DOHH2 (cell line): ENCODE data around the gene HIVEP3.

ENCODE experiments used
- H3F3A ChIP-seq: fragments of 200-600 bp; sonication (generic), shearing (Covaris generic); 2 replicates; pipeline ENCODE4 v1.6.0; 2016; ENCODE audit warnings: antibody characterized with exemption, mild to moderate bottlenecking; ENCODE audit not compliant: control insufficient read depth, insufficient read depth
- H3K27ac ChIP-seq: fragments of 200-600 bp; sonication (generic); 2 replicates; pipeline ENCODE4 v1.5.1; 2014; ENCODE audit warnings: low read depth, mild to moderate bottlenecking, low read length, moderate library complexity
- H3K27me3 ChIP-seq: fragments of 200-600 bp; sonication (generic); 2 replicates; pipeline ENCODE4 v1.6.1; 2014; ENCODE audit warnings: mild to moderate bottlenecking, low read length, mixed read lengths; ENCODE audit not compliant: control insufficient read depth
- H3K36me3 ChIP-seq: fragments of 200-600 bp; sonication (generic); 2 replicates; pipeline ENCODE4 v1.6.1; 2014; ENCODE audit warnings: mild to moderate bottlenecking, low read length, moderate library complexity, mixed read lengths; ENCODE audit not compliant: control insufficient read depth
- H3K4me1 ChIP-seq: fragments of 200-600 bp; sonication (generic); 2 replicates; pipeline ENCODE4 v1.6.1; 2014; ENCODE audit warnings: mild to moderate bottlenecking, low read length, mixed read lengths; ENCODE audit not compliant: control insufficient read depth
- H3K4me2 ChIP-seq: fragments of 200-600 bp; sonication (generic); 2 replicates; pipeline ENCODE4 v1.6.0; 2014; ENCODE audit warnings: mild to moderate bottlenecking, low read length, moderate library complexity
- H3K4me3 ChIP-seq: fragments of 200-600 bp; sonication (generic); 2 replicates; pipeline ENCODE4 v1.5.1; 2014; ENCODE audit warnings: mild to moderate bottlenecking, low read length, mixed read lengths
- H3K79me2 ChIP-seq: fragments of 200-600 bp; sonication (generic); 2 replicates; pipeline ENCODE4 v1.6.1; 2014; ENCODE audit warnings: mild to moderate bottlenecking, low read length, mixed read lengths; ENCODE audit not compliant: control insufficient read depth
- H3K9me2 ChIP-seq: fragments of 200-600 bp; sonication (generic); replicated peaks from 2 replicates; pipeline ENCODE4 v1.6.1; 2014; ENCODE audit warnings: mild to moderate bottlenecking, low read length, mixed read lengths; ENCODE audit not compliant: control insufficient read depth
- H3K9me3 ChIP-seq: fragments of 200-600 bp; sonication (generic); 2 replicates; pipeline ENCODE4 v1.6.1; 2014; ENCODE audit warnings: antibody characterized with exemption, low read length, mixed read lengths; ENCODE audit not compliant: control insufficient read depth, insufficient read depth
- H4K20me1 ChIP-seq: fragments of 200-600 bp; sonication (generic); 2 replicates; pipeline ENCODE4 v1.6.0; 2014; ENCODE audit warnings: low read depth, mild to moderate bottlenecking, antibody characterized with exemption, low read length, moderate library complexity; ENCODE audit not compliant: control insufficient read depth, insufficient read depth
- CTCF ChIP-seq: fragments of 200-600 bp; sonication (generic); IDR thresholded peaks from one replicate; pipeline ENCODE4 v1.5.1; 2014; ENCODE audit warnings: antibody characterized with exemption, mild to moderate bottlenecking, low read depth, low read length; ENCODE audit not compliant: poor library complexity, severe bottlenecking
- EZH2phosphoT487 ChIP-seq: fragments of 200-600 bp; sonication (generic); IDR thresholded peaks from 2 replicates; pipeline ENCODE4 v1.6.1; 2017; ENCODE audit warnings: borderline replicate concordance, mild to moderate bottlenecking, antibody characterized with exemption, low read length, moderate library complexity, mixed read lengths

Gene HIVEP3

GRCh38 chr1:41894808-41895483, 23.8 kb downstream of the HIVEP3 start:
- Histone ChIP-seq H3K27ac (no peak overlapping the region), H3F3A (no peaks in the 10 kb centered on the region), H3K27me3 (no peaks in the 10 kb centered on the region), H4K20me1 (no peaks in the 10 kb centered on the region), H3K4me2 (no peak overlapping the region), H3K9me2 (no peaks in the 10 kb centered on the region), H3K9me3 (no peaks in the 10 kb centered on the region), H3K4me1 (no peaks in the 10 kb centered on the region), H3K36me3 (no peaks in the 10 kb centered on the region), H3K79me2 (no peaks in the 10 kb centered on the region), H3K4me3 (no peak overlapping the region)
- TF ChIP-seq EZH2phosphoT487, result no peak
- TF ChIP-seq CTCF, result no peak

GRCh38 chr1:41894101-41894807, 24.5 kb downstream of the HIVEP3 start:
- no peak overlapping the region for H3K4me3 ChIP-seq
- H3K36me3 ChIP-seq, result no peaks in the 10 kb centered on the region
- no peaks in the 10 kb centered on the region for H3K9me3 ChIP-seq
- H3F3A ChIP-seq, result no peaks in the 10 kb centered on the region
- no peak overlapping the region for H3K27ac ChIP-seq
- no peaks in the 10 kb centered on the region for H3K79me2 ChIP-seq
- no peaks in the 10 kb centered on the region for H3K9me2 ChIP-seq
- TF ChIP-seq EZH2phosphoT487 (no peak), CTCF (no peak)
- H3K4me1 ChIP-seq, result no peaks in the 10 kb centered on the region
- H3K27me3 ChIP-seq, result no peaks in the 10 kb centered on the region
- no peaks in the 10 kb centered on the region for H4K20me1 ChIP-seq
- H3K4me2 ChIP-seq, result no peak overlapping the region

- Histone ChIP-seq H4K20me1 (no peaks in the 10 kb centered on the region), H3K4me1 (no peaks in the 10 kb centered on the region), H3K4me3 (no peak overlapping the region), H3F3A (no peaks in the 10 kb centered on the region), H3K9me3 (no peaks in the 10 kb centered on the region), H3K79me2 (no peaks in the 10 kb centered on the region), H3K4me2 (no peak overlapping the region), H3K27me3 (no peaks in the 10 kb centered on the region), H3K27ac (no peak overlapping the region), H3K9me2 (no peaks in the 10 kb centered on the region), H3K36me3 (no peaks in the 10 kb centered on the region)
- TF ChIP-seq CTCF, result no peak
- no peak for TF ChIP-seq EZH2phosphoT487
Observed at GRCh38 chr1:41892301-41892781, 26.4 kb downstream of the HIVEP3 start.
